CD14-positive monocyte (primary cell): ENCODE measurements around the gene GSTM4. TPM values are rescaled to one million over a fixed set of nuclear protein-coding genes. Genes with fewer than 3 reads are reported as not detected.
A peak's percentile ranks its signal among the peaks of the same experiment; 100 is the strongest.
"Not testable (repeated sequence)": the region's sequence is repeated elsewhere in the genome, so short reads cannot be mapped to it uniquely, and the experiment has no call there.

Source experiments
- DNase-seq, 3 donors: peaks; one replicate each; pipeline ENCODE4 v3.0.0-alpha.2; 2011 to 2022
- H2AFZ ChIP-seq: 2 replicates; pipeline ENCODE4 v1.6.0; 2012; ENCODE audit warnings: mild to moderate bottlenecking, low read depth, low read length, inconsistent platforms; ENCODE audit not compliant: insufficient read depth, poor library complexity, severe bottlenecking
- H3K27ac ChIP-seq, 2 donors: 1 replicate in 1 of 2; 2 replicates in 1 of 2; pipeline ENCODE4 v1.5.1; 2012 to 2013; ENCODE audit warnings: low read length in 2 of 2, control low read depth in 1 of 2, inconsistent platforms in 1 of 2, low read depth in 1 of 2, mild to moderate bottlenecking in 1 of 2
- H3K27me3 ChIP-seq, 2 donors: one replicate each; pipeline versions ENCODE4 v1.6.0 to v1.6.1; 2011 to 2013; ENCODE audit warnings: low read length in 2 of 2; ENCODE audit not compliant: control insufficient read depth in 2 of 2, insufficient read depth in 2 of 2
- H3K36me3 ChIP-seq, 2 donors: replicated peaks in 1 of 2; 1 replicate in 1 of 2; 2 replicates in 1 of 2; pipeline versions ENCODE4 v1.5.1 to v1.6.1; 2012 to 2013; ENCODE audit warnings: low read length in 2 of 2, control low read depth in 1 of 2, inconsistent platforms in 1 of 2, mild to moderate bottlenecking in 1 of 2; ENCODE audit not compliant: insufficient read depth in 2 of 2, control insufficient read depth in 1 of 2
- H3K4me1 ChIP-seq, 2 donors: 1 replicate in 1 of 2; 2 replicates in 1 of 2; pipeline versions ENCODE4 v1.5.1 to v1.6.1; 2012 to 2013; ENCODE audit warnings: low read length in 2 of 2, control low read depth in 1 of 2, inconsistent platforms in 1 of 2, mild to moderate bottlenecking in 1 of 2, moderate library complexity in 1 of 2; ENCODE audit not compliant: insufficient read depth in 2 of 2, control insufficient read depth in 1 of 2
- H3K4me2 ChIP-seq: replicated peaks from 2 replicates; pipeline ENCODE3; 2012; ENCODE audit warnings: low read length, moderate library complexity, mild to moderate bottlenecking; ENCODE audit not compliant: poor library complexity, severe bottlenecking; ENCODE audit errors: extremely low read depth
- H3K4me3 ChIP-seq, 3 experiments: fragments of 200-600 bp in 1 of 3; sonication (generic) in 1 of 3; replicated peaks in 1 of 3; 1 replicate in 2 of 3; 2 replicates in 1 of 3; pipeline ENCODE4 v1.5.1; 2011 to 2013; ENCODE audit warnings: low read length in 3 of 3, mild to moderate bottlenecking in 3 of 3, control low read depth in 2 of 3, low read depth in 2 of 3, inconsistent platforms in 1 of 3, moderate library complexity in 1 of 3
- H3K79me2 ChIP-seq: 2 replicates; pipeline ENCODE4 v1.6.0; 2012; ENCODE audit warnings: mild to moderate bottlenecking, control low read depth, inconsistent platforms, low read length, moderate library complexity; ENCODE audit not compliant: insufficient read depth
- H3K9ac ChIP-seq: 2 replicates; pipeline ENCODE4 v1.6.0; 2017; ENCODE audit warnings: low read length, mild to moderate bottlenecking; ENCODE audit not compliant: insufficient read depth, poor library complexity, severe bottlenecking
- H3K9me3 ChIP-seq, 2 donors: replicated peaks in 1 of 2; 1 replicate in 1 of 2; 2 replicates in 1 of 2; pipeline versions ENCODE4 v1.5.1 to v1.6.1; 2012 to 2013; ENCODE audit warnings: low read length in 2 of 2, control low read depth in 1 of 2; ENCODE audit not compliant: control insufficient read depth in 1 of 2, insufficient read depth in 1 of 2
- H4K20me1 ChIP-seq: 2 replicates; pipeline ENCODE4 v1.6.0; 2012; ENCODE audit warnings: mild to moderate bottlenecking, low read length, control low read depth, moderate library complexity; ENCODE audit not compliant: insufficient read depth
- H3K27ac Mint-ChIP-seq, 7 donors: one replicate each; pipeline ENCODE4 v1.8.0; 2020; ENCODE audit warnings: mild to moderate bottlenecking in 7 of 7, mixed read lengths in 7 of 7, moderate library complexity in 6 of 7, inconsistent platforms in 2 of 7
- H3K27me3 Mint-ChIP-seq, 3 donors: one replicate each; pipeline ENCODE4 v1.8.0; 2021 to 2022; ENCODE audit warnings: low read depth in 3 of 3, mild to moderate bottlenecking in 3 of 3, mixed read lengths in 3 of 3, moderate library complexity in 3 of 3, inconsistent platforms in 1 of 3
- H3K36me3 Mint-ChIP-seq, 2 donors: one replicate each; pipeline ENCODE4 v1.8.0; 2020; ENCODE audit warnings: mixed read lengths in 2 of 2, inconsistent platforms in 1 of 2, mild to moderate bottlenecking in 1 of 2
- H3K4me1 Mint-ChIP-seq: one replicate; pipeline ENCODE4 v1.8.0; 2020; ENCODE audit warnings: mild to moderate bottlenecking, mixed read lengths
- H3K4me3 Mint-ChIP-seq, 2 donors: one replicate each; pipeline ENCODE4 v1.8.0; 2020; ENCODE audit warnings: mild to moderate bottlenecking in 2 of 2, mixed read lengths in 2 of 2, moderate library complexity in 1 of 2
- H3K9me3 Mint-ChIP-seq, 7 donors: one replicate each; pipeline ENCODE4 v1.8.0; 2020 to 2022; ENCODE audit warnings: mixed read lengths in 7 of 7, mild to moderate bottlenecking in 6 of 7, moderate library complexity in 6 of 7, inconsistent platforms in 2 of 7
- CTCF ChIP-seq: fragments of 200-600 bp; IDR thresholded peaks from one replicate; pipeline ENCODE4 v1.8.0; 2022; ENCODE audit warnings: antibody characterized with exemption, mild to moderate bottlenecking
- WGBS: methylation state at CpG from one replicate; pipeline ENCODE4 v1.1.5; 2013; ENCODE audit warnings: missing lambda C conversion rate; ENCODE audit not compliant: insufficient coverage; 5-methylcytosine and 5-hydroxymethylcytosine counted together
- intact Hi-C, 2 donors: fragments of 100-400 bp; cut with micrococcal nuclease; formaldehyde crosslinking; loops; one replicate each; pipeline versions ENCODE4 v1.15.0 to v1.15.1; 2023
- polyA plus RNA-seq, 3 donors: library from polyadenylated mRNA; depleted of rRNA in 1 of 3; unstranded in 2 of 3; stranded (reverse) in 1 of 3; fragments of 300-500 nt in 2 of 3; fragments of >200 nt in 1 of 3; fragmentation: Illumina TruSeq in 2 of 3; gene quantifications; 1 replicate in 2 of 3; 2 replicates in 1 of 3; pipeline ENCODE4 v1.2.3, GENCODE V29; 2012 to 2021

Gene GSTM4
- polyA plus RNA-seq, 3 donors = 11.9 to 22.9 (median 15.9) TPM

GRCh38 chr1:109669246-109669948, 13.5 kb downstream of the GSTM4 start:
- Histone ChIP-seq H3K4me1 (peaks cover 9 to 12% of the 10 kb centered on the region in 2 donors), H4K20me1 (no peaks in the 10 kb centered on the region), H3K4me3 (no peak overlapping the region), H3K9ac (no peak overlapping the region), H3K9me3 (no peaks in the 10 kb centered on the region), H2AFZ (peak overlapping the region; percentile 38), H3K4me2 (peak overlapping the region; percentile 33), H3K36me3 (no peaks in the 10 kb centered on the region), H3K27me3 (no peaks in the 10 kb centered on the region), H3K79me2 (no peaks in the 10 kb centered on the region), H3K27ac (no peak overlapping the region)
- Mint-ChIP-seq H3K36me3 (peaks cover 2 to 3% of the 10 kb centered on the region in 2 donors), H3K4me1 (peaks cover 22% of the 10 kb centered on the region), H3K9me3 (peaks cover 0 to 8% (median 0%) of the 10 kb centered on the region in 7 donors), H3K4me3 (peak overlapping the region; percentile 51 to 76), H3K27me3 (peaks cover 3 to 10% (median 4%) of the 10 kb centered on the region in 3 donors), H3K27ac (peak overlapping the region in 1 of 7 donors; percentile 68)
- DNase-seq = no peak
- intact Hi-C loops = no loop called here
- WGBS = 63% methylated on average over 16 of the region's 22 CpGs
- TF ChIP-seq CTCF = no peak

- H3K27me3 ChIP-seq, H4K20me1 ChIP-seq, H3K36me3 Mint-ChIP-seq, H3K27ac ChIP-seq, H3K36me3 ChIP-seq, H3K9me3 ChIP-seq, H3K9me3 Mint-ChIP-seq, H3K27ac Mint-ChIP-seq, DNase-seq, intact Hi-C loops, H3K9ac ChIP-seq, H3K4me3 ChIP-seq, H3K79me2 ChIP-seq, H3K4me2 ChIP-seq: not testable (repeated sequence)
- peaks cover 22% of the 10 kb centered on the region for H3K4me1 Mint-ChIP-seq
- H3K27me3 Mint-ChIP-seq = peaks cover 3 to 10% (median 4%) of the 10 kb centered on the region in 3 donors
- 100% methylated on average over 1 of the region's 5 CpGs for WGBS
- H2AFZ ChIP-seq = peak overlapping the region; percentile 38
- peaks cover 9 to 12% of the 10 kb centered on the region in 2 donors for H3K4me1 ChIP-seq
- H3K4me3 Mint-ChIP-seq = peak overlapping the region; percentile 51 to 76
These were observed 14.0 kb downstream of the GSTM4 start for GRCh38 chr1:109669949-109670302.
